GM19463 (cell line): ENCODE data around the gene SF3B5.
A peak's percentile ranks its signal among the peaks of the same experiment; 100 is the strongest.
"Not testable (repeated sequence)": the region's sequence is repeated elsewhere in the genome, so short reads cannot be mapped to it uniquely, and the experiment has no call there.

Experiments used
- ATAC-seq: cut with Tn5 transposase; IDR thresholded peaks from one replicate; pipeline ENCODE4 v1.9.1; 2021; ENCODE audit warnings: mild to moderate bottlenecking, moderate library complexity; ENCODE audit not compliant: unreplicated experiment

The SF3B5 gene

DNA sequence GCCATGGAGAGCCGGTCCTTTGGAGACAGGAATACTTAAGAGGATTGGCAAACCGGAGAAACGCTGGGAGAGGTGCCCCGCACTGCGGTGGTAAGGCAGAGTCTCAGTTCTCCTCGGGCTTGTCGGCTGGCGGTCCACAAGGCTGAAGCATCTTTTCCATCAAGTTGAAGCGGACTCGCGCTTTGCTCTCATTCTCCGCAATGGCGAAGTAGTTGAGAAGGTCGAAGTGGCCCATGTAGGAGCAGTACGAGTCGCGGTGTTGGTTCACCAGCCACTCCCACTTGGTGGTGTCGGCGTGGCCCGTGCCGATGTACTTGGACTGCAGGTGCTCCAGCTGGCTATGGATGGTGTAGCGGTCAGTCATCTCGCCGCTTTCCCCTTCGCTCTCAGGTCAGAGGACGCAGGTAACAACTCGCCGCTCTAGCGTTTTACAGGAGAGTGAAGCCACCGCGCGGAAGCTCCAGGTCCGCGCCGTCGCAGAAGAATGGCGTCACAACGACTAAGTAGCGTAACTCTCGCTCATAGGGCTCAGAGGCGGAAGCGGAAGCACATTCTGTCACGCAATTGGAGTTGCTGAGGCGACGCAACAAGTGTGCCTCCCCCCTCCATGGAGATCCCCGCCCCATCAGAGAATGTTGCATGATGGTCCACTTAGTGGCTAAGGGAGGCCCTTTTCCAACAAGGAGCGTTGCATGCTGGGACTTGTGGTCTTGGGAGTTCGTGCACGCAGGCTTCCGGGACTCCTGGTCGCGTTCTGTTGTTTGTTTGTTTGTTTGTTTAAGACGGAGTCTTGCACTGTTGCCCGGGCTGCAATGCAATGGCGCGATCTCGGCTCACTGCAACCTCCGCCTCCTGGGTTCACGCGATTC, at the start of gene SF3B5:
Gene SF3B5, minus strand, starts transcription at position 440 of the 869 bp plus-strand sequence. Its CDS starts 76 bp downstream, at position 364.
- peak; percentile 96 for ATAC-seq

DNA sequence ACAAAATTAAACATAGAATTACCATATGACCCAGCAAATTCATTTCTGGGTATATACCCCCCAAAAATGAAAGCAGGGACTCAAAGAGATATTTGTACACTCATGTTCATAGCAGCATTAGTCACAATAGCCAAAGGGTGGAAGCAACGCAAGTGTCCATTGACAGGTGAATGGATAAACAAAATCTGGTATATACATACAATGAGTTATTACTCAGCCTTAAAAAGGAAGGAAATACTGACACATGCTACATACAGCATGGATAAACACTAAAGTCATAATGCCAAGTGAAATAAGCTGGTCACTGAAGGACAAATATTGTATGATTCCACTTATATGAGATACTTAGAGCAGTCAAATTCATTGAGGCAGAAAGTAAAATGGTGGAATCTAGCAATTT, 49.6 kb upstream of the SF3B5 start:
- no peak for ATAC-seq

DNA sequence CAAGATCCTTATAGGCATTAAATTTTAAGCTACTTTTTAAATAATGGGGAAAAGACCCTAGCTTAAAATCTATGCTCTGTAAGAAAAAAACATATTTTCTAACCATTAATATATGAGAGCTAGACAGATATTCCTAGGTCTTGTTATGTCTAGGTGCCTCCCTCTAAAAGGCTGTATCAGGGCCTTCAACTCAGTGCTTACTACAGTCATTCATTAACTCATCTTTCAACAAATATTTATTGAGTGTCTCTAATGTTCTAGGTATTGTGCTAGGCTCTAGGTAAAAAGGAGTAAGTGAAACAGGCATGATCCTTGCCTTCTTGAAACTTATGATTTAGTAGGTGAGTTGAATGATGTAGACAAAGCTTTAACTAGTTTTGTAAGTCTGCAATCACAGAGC, 48.5 kb upstream of the SF3B5 start:
- ATAC-seq, result no peak

DNA sequence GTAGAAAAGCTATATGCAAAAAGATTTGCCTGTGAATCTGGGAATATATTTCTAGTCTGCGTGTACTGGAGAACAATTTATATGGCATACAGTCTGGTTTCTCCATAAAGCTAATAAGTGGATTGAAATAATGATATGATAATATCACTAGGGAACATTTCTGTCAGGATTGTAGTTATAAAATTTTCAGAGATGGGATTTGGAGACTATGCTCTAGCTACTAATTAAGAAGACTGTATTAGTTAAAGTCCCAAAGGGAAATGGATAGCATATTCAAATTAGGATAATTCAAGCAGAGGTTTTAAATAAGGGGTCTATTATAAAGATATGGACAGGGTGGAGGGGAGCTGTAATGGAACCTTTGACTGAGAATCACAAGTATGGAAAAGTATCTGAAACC, 47.7 kb upstream of the SF3B5 start:
- no peak for ATAC-seq

DNA sequence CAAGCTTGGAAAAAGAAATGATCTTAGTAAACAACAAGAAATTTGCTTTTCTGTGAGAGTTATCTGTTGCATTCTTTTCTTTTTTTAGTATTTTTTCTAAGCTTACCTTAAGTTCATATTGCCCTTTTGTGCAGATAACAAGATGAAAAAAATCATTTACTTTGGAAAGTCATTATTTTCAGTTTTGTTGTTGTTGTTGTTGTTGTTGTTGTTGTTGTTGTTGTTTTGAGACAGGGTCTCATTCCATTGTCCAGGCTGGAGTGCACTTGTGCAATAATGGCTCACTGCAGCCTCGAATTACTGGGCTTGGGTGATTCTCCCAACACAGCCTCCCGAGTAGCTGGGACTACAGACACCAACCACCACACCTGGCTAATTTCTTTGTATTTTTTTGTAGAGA, 46.1 kb upstream of the SF3B5 start:
- ATAC-seq, result no peak

DNA sequence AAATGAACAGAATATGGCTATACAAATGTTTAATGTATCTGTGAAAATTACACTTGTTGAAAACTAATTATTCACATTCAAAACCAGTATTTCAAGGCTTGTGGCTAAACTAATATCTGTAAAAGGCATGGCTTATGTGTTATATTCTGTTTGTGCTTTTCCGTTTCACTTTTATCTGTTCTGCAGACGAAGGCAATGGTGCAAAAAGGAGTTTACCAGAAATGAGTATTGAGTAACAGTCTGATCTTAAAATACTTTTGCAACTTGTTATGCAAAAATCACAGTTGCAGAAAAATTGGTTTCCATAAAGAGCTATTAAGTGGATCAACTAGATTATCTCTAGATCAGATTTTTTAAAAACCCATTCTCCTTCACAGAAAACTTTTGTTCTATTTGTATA, 45.5 kb upstream of the SF3B5 start:
- peak; percentile 72 for ATAC-seq

DNA sequence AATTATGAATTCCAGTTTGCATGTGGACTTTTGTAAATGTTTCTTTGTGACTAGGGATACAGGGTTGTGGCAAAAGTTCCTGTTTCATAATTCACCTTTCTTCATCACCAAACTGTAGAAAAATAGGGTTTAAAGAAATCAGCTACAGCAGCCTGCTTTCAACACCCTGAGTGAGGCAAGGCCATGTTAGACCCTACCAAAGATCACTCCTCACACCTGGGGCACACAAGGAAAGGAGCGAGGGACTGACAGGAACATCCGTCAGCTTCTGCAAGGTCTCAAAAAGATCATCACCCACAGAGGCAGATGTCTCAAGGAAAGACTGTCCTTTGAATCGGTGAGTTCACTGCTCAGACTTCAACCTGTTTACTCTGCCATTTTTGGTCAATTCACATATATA, 44.4 kb upstream of the SF3B5 start:
- no peak for ATAC-seq

DNA sequence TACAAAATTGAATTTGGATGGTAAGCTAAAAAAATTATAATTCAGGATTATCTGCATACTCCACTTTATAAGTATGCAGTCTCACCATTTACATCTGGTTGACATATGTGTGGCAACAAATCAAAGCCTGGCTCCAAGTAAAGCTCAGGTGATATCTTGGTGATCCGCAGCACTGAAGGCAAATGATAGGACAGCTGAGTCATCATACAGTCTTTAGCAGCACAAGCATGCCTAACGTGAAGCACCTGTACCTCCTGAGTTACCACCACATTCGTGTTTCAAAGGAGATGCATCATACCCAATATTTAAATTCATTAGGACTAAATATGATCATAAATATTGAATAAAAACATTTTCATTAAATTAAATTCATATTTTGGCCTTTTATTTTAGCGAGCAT, 43.2 kb upstream of the SF3B5 start:
- ATAC-seq, result no peak

DNA sequence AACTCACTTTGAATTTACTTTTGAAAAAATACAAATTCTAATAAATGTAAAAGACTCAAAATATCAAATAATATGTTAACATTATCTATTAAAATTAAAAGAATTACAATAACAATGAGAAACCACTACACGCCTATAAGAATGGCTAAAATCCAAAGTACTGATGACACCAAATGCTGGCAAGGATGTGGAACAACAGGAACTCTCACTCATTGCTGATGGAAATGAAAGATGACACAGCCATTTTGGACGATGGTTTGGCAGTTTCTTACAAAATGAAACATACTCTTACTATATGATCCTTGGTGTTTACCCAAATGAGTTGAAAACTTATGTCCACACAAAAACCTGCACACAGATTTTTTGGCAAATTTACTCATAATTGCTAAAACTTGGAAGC, 39.4 kb upstream of the SF3B5 start:
- no peak for ATAC-seq

DNA sequence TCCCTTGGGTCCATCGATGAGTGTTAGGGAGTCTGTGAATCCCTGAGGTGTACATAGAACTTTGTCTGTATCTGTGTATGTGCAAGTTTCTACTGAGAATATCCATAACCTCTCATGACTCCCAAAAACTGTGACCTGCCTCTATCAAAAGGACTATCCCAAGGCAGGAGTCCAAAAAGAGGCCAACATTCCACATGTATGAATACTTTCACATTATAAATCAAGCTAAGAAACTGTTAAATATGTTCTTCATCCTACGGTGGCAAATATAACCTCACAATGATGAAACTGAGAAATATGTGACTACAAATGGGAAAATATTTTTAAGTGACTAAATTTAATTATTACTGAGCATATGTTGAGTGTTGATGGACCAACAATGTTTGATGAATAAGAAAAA, 38.8 kb upstream of the SF3B5 start:
- ATAC-seq, result no peak

DNA sequence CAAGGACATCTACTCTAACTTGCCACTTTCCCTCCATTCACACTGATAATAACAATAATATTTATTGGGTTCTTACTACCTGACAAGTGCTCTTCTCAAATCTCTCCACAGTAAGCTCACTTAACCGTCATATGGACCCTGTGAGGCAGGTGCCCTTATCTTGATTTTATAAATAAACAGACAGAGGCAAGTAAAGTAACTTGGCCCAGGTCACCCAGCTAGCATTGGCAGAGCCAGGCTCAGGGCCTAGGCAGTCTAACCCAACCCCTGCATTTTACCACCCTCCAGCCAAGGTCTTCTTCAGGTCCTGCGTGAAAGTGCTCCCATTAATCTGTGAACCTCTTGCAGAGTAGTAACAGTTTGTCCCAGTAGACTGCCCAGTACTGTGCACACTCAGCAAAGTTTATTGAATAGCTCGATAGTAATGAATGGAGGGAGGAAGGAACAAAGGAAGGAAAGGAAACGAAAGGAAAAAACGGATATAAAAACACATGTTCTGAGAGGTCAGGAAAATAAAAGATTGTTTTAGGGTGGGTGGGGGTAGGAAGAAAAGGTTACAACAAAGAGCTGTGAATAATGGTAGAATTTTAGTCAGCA, 38.0 kb upstream of the SF3B5 start:
- no peak for ATAC-seq

DNA sequence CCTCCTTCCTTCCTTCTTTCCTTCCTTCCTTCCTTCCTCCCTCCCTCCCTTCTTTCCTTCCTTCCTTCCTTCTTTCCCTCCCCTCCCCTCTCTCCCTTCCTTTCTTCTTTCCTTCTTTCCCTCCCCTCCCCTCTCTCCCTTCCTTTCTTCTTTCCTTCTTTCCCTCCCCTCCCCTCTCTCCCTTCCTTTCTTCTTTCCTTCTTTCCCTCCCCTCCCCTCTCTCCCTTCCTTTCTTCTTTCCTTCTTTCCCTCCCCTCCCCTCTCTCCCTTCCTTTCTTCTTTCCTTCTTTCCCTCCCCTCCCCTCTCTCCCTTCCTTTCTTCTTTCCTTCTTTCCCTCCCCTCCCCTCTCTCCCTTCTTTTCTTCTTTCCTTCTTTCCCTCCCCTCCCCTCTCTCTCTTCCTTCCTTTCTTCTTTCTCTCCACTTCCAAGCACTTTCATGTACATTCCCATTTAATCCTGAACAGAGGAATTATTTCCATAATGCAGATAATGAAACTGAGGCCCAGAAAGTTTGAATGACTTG, 36.9 kb upstream of the SF3B5 start:
- not testable (repeated sequence) for ATAC-seq

DNA sequence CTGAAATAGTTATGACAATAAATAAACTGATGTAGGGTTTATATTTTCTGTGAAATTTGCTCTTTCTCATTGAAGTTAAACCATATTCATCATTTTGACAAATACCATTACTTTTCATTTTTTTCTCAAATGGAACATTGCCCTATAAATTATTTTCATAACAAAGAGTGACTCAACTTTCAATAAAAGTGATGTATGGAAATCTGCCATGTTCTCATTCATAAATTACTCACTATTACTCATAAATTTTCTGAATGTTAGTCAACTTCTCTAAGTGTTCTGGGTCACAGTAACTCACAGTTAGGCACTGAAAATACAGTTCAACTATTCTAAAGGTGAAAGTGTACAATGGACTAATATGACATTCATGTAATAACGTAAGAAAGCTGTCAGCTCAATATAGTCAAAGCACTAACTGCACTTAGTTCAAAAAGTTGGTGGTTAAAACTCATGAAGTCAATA, 35.9 kb upstream of the SF3B5 start:
- peak; percentile 60 for ATAC-seq

DNA sequence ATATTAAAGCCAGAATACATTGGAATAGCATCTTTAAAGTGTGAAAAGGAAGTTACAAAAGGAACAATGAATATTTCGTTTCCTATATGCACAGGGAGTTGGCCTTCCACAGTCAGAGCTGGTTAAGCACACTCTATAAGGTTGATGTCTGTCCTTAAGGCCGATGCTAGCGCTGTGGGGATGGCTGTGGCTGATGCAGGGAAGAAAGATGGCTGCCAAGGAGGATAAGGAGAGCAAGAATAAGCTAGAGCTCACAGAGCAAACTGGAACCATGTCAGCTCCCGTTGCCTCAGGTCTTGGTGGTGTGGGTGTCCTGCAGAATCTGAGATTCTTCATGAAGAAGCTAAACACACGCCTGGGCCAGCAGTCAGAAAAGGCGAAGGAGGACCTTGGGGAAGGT, 34.1 kb upstream of the SF3B5 start:
- ATAC-seq, result no peak

DNA sequence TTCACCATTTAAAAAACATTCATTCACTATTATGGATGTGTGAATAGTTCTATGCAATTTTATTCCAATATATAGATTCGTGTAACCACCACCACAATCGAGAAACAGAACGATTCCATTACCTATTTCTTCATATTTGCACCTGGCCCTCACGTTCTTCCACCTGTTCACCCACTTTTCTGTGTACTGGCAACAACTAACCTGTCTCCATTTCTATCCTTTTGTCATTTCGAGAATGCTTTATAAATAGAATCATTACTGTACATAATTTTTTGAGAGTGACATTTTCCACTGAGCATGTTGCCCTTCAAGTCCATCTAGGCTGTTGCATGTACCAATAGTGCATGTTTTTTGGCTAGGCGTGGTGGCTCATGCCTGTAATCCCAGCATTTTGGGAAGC, 31.7 kb upstream of the SF3B5 start:
- no peak for ATAC-seq

DNA sequence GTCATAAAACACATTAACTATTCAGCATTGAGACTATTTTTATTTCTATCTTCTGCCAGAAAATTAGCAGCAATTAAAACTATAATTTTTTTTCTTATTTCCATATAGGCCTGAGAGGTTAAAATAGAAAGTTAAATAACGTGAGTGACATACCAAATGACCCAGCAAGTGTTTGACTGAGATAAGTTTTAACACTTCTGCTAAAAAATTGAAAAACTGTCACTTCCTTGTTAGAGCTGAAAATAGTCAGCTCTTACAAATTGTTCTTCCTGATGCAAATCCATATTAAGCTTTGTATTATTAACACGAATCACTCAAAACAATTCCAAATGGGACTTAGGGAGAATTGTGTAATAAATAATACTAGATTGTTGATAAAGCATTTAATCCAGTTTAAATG, 28.5 kb upstream of the SF3B5 start:
- no peak for ATAC-seq

DNA sequence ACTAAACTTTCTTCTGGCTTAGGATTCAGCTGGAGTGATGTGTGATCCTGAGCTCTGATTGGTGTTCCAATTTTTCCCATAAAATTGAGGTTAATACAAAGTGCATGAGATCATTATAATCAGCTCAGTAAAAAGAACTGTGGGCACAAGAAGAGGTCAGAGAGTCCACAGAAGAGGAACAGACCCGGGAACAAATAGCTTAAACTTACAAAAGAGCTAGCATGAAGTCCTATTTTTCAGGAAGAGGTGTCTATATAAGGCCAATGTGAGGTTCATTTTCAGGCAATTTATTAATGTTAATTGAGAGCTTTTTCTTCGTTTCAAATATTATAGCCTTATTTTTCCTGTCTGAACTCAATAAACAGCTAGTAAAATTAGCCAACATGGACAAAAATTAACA, 28.0 kb upstream of the SF3B5 start:
- no peak for ATAC-seq

DNA sequence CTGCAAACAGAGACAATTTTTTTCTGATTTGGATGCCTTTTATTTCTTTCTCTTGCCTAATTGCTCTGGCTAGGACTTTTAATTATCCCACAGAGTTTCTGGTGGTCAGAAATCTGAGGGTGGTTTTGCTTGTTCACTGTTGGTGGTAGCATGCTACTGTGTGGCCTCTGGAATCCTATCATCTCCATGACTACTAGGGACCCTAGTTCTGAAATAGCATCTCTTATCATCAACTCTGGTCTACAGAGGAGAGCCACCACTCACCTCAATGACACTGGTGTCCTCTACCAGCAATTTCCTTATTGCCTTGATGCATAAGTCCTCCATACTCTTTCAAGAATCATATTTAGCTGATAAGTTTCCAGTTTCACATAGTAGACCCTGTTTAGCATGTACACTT, 27.5 kb upstream of the SF3B5 start:
- no peak for ATAC-seq

DNA sequence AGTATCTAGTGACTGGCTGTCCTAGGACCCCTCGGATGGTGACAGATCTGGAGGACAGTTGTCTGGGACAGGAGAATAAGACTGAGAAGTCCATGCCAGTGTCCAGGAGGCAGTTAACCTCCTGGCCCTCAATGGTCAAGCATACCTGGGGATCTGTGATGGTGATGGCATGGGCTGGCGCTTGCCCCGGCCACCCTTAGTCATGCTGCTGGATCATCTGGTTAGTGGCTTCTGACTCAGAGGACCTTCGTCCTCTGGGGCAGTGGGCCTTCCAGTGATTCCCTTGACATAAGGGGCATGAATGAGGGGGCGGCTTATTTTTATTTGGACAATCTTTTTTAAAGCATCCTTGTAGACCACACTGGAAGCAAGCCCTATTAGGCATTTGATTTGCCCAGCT, 24.0 kb upstream of the SF3B5 start:
- no peak for ATAC-seq

DNA sequence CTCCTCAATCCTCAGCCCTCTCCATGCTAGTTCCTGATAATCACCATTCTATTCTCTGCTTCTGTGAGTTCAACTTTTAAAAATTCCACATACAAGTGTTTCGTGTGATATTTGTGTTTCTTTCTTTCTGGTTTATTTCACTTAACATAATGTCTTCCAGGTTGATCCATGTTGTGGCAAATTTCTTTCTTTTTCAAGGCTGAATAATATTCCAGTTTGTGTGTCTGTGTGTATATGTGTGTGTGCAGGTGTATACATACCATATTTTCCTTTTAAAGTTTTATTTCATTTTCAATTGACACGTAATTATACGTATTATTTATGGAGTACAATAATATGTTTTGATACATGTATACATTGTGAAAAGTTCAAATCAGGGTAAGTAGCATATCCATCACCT, 19.8 kb upstream of the SF3B5 start:
- ATAC-seq, result no peak

DNA sequence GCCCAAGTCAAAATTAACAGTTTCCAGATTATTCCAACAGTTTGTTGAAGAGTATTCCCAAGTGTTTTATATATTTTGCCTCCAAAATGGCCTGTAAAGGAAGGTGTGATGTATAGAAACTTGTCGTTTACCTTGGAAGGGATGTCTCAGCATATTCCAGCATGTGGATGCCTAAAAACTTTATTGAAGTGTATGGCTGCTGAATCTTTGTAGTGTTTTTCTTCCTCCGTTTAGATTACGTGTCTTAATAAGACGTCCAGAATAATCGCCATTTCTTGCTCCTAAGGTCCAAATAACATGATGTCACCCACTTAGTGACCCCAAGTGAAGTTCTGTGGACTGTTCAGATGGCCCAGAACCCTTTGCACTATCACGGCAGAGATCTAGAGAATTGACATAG, 18.0 kb upstream of the SF3B5 start:
- no peak for ATAC-seq

DNA sequence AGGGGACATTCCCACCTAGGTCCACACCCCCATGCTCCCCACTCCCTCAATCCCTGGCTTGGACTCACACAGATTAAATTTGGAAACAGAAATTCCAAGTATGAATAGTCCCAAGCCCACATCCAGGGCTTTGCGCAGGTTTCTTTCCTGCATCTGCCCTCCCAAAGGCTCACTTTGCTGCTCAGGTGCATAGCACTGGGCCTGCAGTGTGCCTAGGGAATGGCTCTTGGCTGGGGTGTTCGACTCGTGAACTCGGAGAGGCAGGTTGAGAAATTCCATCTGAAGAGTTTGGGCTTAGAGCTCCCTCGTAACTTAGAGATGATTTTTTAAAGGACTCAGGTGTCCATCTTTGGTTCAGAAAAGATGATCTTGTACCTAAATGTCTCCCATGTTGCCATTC, 14.8 kb upstream of the SF3B5 start:
- ATAC-seq, result no peak
